ENCODE results near the gene FAM83E. TPM values are rescaled to one million over a fixed set of nuclear protein-coding genes. Genes with fewer than 3 reads are reported as not detected.
"Not testable (repeated sequence)": the region's sequence is repeated elsewhere in the genome, so short reads cannot be mapped to it uniquely, and the experiment has no call there.

Gene FAM83E
- total RNA-seq, 1 donor from 2014 or later, result 0.48 TPM

DNA sequence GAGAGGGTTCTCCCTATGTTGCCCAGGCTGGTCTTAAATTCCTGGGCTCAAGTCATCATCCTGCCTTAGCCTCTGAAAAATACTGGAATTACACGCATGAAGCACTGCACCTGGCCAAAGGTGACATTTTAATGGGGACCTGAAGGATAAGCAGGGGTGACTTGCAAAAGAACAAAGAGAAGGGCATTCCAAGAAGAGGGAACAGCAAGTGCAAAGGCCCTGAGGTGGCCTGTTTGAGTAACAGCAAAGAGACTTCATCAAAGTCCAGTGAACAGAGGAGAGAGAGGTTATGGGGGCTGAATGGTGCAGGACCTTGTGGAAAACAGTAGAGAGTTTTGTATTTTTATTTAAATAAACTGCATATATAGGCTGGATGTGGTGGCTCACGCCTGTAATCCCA is 27.0 kb upstream of the FAM83E start:
- DNase-seq (ENCODE audit: low spot score), result no peak

DNA sequence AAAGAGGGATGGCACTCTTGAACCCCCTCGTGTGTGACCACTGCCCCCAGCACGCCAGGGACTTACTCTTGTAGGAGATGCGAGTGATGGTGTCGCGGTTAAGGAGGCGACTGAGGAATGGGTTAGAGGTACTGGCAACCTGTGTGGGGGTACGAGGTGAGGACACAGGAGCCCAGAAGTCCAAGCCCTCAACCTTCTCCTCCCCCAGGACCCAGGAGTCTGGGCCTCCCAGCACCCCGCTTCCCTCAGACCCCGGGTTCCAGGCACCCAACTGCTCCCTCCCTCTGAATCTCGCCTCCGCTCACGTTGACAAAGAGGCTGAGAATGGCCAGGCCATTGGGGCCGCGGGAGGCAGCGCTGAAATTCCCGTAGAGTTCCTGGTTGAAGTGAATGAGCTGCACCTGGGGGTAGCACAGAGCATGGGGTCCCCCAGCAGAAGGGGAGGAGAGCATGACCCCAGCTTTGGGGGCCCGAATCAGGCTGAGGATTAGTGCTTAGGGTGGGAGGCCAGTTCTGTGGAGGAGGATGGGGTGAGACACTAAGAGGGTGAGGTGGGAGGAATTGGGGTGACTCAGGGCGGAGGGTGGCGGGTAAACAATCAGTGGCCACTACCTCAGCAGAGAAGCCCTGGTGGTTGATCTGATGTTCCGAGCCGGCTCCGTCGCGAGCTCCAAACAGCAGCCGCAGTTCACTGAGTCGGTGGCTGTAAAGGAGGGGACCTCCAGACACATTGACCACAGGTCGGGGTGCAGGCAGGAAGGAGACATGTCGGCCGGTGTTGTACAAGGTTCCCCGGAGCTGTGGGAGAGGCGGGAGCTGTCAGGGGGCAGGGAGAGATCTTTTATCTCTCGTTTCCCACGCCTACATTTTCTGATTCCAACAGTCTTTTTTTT is 24.9 kb upstream of the FAM83E start:
- DNase-seq (ENCODE audit: low spot score), result no peak

DNA sequence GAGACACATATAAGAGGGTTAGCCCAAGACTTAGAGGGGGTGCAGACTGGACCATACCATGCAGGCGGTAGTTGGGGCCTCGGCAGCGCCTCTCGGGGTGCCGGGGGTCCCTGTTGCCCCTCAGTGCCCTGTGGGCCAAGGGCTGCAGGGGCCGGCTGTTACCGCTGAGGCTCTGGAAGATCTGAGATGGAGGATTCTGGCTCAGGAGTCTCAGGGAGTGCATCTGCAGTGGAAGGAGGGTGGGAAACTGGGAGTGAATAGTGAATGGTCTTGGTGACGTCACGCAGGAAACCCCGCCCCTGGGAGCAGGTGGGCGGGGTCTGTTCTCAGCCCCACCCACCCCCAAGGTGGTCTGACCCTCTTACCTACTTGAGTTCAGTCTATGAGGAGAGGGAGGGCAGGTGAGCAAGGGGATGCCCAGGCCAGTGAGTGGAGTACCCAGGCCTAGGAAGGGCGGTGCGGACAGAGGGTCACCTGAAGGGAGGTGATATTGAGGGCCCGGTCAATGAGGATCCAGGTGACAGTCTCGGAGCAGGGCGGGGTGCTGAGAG is 24.0 kb upstream of the FAM83E start:
- DNase-seq (ENCODE audit: low spot score), result no peak

DNA sequence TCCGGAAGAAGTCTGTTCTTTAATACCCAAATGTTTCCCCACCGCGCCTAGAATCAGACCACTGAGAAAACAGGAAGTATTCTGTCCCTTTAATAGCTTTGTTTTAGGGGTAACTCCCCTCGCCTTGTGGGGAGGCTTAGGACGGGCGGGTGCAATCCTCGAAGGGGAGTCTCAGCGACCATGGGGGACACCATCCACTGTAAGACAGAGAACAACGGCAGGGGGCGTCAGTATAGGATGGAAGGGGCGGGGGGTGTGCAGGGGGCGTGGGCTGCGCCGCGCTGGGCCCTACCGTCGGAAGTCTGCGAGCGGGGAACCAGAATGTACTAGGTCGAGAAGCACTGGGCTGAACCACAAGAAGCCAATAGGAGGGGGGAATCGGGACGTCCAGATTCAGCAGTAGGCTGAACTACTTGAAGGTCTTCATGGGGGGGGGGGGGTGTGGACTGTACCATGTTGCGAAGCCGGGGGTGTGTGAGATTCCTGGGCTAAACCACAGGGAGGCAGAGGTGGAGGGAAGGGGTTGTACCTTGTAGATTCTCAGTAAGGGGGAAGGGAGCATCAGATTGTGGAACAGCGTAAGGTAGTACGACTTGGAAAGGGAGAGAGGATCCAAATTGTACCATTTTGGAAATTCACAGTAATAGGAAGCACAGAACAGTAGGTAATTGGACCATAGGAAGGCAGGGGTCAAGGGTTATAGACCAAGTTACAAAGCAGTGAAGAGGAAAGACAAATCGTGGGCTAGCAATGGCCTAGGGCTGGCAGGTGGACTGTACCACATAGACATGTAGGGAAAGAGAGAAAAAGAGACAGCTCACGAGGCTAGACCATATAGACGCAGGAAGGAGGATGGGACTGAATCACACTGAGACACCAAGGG is 23.3 kb upstream of the FAM83E start:
- DNase-seq (ENCODE audit: low spot score), result peak; percentile 94

DNA sequence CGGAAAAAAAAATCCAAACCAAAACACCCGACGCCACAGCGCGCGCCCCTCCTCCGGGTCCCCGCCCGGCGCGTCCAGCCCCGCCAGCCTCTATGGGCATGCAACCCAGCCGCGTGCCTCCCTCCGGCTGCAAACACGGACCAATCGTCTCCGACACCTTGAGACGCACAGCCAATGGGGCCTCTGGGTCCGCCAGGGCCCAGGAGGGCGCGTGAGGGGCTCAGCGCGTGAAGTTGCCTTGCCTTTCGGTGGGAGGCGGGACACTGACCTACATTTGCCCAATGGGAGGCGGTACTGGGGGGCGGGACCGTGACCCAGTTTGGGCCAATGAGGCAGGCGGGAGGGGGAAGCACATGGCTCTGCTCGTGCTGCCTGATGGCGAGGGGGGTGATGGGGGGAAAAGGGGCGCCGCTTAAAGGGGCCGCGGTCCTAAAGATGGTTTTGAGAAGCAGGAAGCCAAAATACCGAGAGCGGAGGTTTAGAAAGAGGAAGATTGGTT is 22.6 kb upstream of the FAM83E start:
- DNase-seq (ENCODE audit: low spot score), result peak; percentile 100

DNA sequence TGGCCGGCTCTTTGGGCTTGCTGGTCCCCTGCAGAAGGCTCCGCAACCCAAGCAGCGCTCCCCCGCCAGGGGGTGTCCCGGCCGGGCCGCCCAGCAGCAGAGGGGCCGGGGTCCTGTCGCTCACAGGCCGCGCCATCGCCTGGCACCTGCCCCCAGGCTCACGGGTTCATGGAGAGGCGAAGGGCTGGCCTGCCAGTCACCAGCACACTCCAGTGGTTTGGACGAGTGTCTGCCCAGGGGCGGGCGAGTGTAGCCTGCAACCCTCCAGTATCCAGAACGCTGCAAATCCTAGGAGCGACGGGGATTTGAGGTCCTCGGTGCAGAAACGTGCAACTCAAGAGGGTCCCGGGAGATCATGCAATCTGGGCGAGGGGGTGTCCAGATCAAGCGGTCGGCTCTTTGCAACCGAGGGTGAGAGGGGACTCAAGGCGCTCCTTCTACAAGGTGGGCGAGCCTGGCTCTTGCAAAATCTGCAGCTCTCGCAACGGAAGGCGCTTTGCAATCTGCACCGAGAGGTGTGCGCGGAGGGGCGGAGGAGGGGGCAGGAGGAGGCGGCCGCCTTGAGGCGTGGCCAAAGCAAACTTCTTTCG is 22.1 kb upstream of the FAM83E start, which contains the start of gene DBP:
Gene DBP (minus strand): TSS at position 521 of the 590 bp plus-strand sequence. CDS start 385 bp downstream, at position 136.
- DNase-seq (ENCODE audit: low spot score), result no peak

DNA sequence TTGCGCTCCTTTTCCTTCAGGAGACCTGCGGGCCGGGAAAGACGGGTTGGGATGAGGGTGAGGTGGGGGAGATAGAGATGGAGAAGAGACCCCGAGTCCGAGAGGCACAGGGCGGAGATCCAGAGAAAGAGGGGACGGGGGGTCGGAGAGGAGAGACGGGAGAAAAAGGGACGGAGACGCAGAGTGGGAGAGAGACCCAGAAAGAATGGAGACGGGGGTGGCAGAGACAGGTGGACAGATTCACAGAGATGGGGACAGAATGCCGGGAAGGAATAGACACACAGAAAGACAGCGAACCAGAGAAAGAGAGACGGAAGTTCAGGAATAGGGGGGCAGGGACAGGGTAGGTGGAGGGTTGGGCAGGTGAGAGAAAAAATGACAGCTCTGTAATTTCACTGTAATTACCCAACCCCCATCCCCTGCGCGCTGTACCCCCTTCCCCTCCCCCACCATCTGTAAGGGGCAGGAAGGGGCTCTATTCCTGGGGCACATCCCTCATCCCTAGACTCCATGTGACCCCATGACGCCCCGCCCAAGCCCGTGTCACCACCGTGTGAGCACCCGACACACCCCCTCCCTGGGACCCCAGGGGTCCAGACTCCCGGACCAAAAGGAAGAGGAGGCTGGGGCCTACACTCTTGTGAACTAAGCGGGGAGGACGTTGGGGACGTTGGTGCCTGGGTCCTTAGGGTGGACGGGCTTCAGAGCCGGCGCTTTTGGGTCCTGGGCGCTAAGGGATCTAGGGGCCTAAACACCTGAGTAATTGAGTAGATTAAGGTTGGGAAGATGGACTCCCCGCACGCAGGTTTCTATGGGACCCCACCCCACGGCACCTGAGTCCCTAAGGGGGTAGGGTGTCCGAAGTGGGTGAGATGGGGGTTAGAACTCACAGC is 21.3 kb upstream of the FAM83E start:
- DNase-seq (ENCODE audit: low spot score), result no peak

DNA sequence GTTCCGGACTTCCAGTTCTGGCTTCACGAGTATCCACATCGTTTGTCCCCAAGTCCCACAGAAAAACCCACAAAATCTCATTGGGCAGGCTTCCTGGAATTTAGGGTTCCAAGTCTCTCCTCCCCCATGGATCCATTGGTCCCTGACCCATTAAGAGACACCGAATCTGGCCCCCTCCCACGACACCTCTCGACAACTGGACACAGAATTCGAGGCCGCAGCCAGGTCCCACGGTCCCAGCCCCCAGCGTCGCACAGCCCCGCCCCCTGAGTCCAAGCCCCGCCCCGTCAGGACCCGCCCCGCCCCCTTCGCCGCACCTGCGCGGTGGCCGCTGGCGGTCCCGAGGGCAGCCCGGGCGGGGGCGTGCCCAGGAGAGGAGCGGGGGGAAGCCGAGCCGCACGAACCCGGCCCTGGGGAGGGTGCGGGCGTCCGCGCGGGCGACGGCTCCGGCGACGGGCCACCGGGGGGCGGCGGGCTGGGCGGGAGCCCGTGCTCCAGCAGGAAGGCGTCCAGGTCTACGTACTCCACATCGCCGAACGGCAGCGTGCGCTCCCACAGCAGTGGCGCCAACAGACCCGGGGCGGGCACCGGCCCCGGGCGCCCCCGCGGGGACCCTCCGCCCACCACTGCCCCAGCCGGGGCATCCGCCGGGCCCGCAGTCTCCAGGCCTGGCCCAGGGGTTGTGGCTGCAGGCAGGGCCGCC is 20.5 kb upstream of the FAM83E start:
- DNase-seq (ENCODE audit: low spot score), result no peak

DNA sequence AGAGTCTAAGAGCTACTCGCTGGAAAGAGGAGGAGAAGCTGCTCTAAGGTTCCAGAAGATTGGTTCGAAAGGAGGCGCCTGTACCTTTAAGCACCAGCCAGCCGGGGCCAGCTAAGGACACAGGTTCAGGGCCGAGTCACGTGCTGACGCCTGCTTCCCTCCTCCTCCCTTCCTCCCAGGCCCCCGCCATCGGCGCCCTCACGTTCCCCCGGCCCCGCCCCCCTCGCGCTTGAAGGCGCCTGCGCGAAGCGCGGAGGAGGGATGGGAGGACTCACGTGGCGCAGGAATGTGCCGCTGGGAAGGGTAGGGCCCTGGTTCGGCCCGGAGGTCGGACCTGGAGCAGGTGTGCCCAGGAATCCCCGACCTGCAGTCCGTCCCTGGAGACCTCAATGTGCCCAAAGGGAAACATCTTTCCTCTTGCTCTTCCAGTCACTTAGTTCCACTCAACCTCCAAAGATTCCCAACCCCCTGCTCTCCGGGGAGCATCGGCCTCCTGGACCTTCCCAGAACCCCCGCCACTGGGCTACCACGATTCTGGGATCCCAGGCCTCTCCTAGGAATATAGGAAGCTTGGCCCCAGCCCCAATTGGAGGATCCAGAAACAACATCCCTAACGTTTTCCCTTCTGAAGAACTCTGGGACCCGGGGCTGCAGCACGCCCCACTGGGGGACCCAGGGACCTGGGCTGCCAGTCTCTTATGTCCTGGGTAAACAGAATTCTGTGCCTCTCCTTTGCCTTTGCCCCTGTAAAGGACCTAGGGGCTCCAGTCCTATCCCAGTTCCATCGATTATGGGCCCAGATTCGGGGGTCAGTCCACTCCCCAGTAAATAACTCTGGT is 19.8 kb upstream of the FAM83E start:
- peak; percentile 94 for DNase-seq (ENCODE audit: low spot score)

DNA sequence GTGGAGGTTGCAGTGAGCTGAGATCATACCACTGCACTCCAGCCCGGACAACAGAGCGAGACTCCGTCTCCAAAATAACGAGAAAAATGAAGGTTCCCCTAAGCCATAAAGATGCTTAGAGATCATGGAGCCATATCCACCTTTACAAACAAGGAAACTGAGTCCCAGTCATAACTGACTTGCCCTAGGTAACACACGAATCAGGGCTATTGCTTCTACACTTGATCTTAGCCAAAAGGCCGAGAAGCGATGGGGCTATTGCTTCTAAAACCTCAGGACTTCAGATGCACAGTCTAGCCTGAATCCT is 19.1 kb upstream of the FAM83E start:
- DNase-seq (ENCODE audit: low spot score), result no peak

DNA sequence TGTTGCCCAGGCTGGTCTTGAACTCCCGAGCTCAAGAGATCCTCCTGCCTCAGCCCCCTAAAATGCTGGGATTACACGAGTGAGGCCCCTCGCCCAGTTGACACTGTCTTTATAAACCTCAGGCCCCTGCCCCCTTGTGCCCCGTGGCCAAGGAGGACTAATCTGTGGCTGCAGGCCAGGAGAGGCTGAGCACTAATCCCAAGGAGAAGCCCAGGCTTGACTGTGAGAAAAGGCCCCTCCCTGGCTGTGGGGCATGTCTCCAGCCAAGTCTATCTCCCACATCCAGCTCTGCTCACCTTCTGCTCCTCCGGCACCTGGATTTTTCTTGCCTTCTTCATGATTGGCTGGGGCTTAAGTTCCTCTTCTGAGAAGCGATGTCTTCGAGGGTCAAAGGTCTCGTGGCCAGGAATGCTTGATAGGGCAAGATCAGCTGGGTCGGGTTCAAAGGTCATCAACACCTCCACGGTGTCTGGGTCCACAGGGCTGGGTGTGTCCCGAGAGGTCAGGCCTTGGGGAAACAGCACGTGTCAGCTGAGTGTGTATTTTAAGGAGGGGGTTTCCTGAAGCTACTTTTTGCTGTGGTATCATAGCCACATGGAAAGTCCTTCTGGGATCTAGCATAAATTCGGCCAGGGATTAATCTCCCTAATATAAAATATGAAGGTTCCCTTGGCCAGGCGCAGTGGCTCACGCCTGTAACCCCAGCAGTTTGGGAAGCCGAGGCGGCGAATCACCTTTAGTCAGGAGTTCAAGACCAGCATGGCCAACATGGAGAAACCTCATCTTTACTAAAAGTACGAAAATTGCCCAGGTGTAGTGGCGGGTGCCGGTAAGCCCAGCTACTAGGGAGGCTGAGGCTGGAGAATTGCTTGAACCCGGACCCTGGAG is 18.5 kb upstream of the FAM83E start:
- no peak for DNase-seq (ENCODE audit: low spot score)

DNA sequence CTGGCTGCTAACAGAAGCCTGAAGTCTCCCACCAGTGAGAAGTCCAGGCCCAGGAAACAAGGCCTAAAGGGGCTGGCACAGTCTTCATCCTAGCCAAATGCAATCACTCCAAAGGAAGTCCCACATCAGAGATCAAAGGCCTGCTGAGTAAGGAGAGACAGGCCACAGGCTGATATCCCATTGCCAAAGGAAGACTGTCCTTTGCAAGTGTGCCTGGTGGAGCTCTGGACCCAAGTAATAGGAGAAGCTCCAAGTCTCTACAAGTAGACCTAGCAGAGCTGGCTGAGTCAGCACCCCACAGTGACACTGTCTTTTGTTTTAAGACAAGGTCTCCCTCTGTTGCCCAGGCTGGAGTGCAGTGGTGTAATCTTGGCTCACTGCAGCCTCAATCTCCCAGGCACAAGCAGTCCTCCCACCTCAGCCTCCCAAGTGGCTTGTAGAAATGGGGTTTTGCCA is 17.8 kb upstream of the FAM83E start:
- no peak for DNase-seq (ENCODE audit: low spot score)

DNA sequence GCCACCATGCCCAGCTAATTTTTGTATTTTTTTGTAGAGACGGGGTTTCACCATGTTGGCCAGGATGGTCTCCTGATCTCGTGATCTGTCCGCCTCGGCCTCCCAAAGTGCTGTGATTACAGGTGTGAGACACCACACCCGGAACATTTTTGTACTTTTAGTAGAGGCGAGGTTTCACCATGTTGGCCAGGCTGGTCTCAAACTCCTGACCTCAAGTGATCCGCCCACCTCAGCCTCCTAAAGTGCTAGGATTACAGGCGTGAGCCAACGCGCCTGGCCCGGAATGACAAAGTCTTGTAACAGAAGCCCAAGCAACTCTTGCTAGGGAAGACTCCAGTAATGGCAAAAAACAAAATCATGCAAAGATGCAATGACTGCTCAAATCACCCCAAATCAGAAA is 17.4 kb upstream of the FAM83E start:
- not testable (repeated sequence) for DNase-seq (ENCODE audit: low spot score)

DNA sequence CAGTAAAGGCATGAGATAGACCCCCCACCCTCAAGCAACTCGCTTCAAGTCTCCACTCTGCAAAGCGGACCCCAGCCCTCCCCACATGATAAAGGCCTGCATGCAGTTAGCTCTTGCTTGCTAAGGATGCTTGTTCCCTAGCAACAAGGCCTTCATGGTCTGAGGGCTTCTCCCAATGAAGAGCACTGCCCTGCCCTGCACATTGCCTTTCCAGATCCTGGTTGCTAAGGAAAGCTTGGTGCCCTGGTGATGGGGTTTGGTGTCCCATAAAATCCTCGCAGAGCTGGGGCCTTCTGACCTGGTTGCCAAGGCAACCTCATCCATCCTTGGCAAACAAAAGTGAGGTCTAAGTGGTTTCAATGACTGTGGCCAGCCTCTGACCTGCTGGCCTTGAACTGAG is 16.3 kb upstream of the FAM83E start:
- no peak for DNase-seq (ENCODE audit: low spot score)

DNA sequence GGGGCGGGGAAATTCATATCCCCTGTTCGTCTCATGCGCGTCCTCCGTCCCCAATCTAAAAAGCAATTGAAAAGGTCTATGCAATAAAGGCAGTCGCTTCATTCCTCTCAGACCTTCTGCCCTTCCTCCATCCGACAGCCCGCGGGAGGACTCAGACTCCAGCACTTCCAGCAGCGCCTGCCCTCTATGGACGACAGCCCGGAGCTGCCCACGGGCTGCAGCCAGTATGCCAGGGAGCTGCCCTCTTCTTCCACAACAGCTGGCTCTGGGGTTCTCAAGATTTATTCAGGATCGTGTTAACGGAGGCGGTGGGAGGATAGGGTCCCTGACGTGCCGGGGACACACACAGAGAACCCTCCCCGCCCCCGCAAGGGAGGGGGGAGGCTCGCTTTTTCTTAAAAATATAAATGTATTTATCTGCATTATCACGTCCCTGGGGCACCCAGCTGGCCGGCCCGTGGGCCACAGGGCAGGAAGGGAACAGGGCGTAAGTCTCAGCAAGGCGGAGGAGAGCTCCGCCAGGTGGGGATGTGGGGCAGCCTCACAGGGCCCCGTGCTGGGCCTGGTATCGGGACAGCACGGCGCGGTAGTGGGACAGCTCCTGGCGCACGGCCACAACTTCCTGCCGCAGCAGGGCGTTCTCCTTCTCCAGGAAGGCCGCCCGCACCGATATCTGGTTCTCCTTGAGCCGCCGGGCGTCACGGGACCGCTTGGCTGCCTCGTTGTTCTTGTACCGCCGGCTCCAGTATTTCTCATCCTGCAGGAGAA is 15.6 kb upstream of the FAM83E start:
- peak; percentile 78 for DNase-seq (ENCODE audit: low spot score)

DNA sequence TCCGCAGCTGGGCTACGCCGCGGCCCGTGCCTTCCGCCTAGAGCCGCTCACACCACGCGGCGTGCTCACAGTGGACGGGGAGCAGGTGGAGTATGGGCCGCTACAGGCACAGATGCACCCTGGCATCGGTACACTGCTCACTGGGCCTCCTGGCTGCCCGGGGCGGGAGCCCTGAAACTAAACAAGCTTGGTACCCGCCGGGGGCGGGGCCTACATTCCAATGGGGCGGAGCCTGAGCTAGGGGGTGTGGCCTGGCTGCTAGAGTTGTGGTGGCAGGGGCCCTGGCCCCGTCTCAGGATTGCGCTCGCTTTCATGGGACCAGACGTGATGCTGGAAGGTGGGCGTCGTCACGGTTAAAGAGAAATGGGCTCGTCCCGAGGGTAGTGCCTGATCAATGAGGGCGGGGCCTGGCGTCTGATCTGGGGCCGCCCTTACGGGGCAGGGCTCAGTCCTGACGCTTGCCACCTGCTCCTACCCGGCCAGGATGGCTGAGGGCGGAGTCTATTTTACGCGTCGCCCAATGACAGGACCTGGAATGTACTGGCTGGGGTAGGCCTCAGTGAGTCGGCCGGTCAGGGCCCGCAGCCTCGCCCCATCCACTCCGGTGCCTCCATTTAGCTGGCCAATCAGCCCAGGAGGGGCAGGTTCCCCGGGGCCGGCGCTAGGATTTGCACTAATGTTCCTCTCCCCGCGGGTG is 14.9 kb upstream of the FAM83E start:
- no peak for DNase-seq (ENCODE audit: low spot score)

DNA sequence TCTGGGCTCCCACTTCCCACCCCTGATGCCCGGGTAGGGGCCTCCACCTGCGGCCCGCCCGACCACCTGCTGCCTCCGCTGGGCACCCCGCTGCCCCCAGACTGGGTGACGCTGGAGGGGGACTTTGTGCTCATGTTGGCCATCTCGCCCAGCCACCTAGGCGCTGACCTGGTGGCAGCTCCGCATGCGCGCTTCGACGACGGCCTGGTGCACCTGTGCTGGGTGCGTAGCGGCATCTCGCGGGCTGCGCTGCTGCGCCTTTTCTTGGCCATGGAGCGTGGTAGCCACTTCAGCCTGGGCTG is 14.4 kb upstream of the FAM83E start:
- DNase-seq (ENCODE audit: low spot score), result no peak

All from umbilical cord (tissue), 2 donors.